ENCODE data around the gene SLC1A2. TPM values are rescaled to one million over a fixed set of nuclear protein-coding genes. Genes with fewer than 3 reads are reported as not detected.

SLC1A2 gene
- total RNA-seq, 2 donors from 2014 or later, result 0.10 to 0.13 TPM

DNA sequence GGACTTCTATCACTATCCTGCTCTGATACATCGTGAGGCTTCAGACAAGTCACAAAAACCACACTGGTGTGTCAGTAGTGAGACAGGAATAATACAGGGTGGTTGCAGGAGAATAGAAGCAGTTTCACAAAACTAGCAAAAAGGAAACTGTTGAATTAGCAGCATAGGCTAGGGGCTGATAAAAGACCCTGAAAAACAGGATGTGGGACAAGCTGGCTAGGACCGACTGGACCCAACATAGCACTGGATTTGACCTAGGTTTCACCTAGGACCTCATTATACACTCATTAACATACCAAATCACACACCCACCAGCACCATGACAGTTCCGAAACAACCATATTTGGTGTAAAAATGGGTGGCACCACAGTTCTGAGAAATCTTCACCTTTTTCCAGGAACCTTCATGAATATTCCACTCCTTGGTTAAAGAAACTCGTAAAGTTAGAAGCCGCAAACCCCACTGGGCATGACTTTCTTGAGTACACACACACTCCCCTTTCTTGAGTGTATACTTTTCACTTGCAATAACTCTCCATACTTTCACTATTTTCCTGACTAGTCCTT is 76.2 kb downstream of the SLC1A2 start:
- no peaks in the 10 kb centered on the region for H3K27me3 ChIP-seq
- no peaks in the 10 kb centered on the region for H3K36me3 ChIP-seq
- H3K27ac ChIP-seq, result no peak overlapping the region
- no peaks in the 10 kb centered on the region for H3K9me3 ChIP-seq
- intact Hi-C loops (cut with DNase I), result no loop called here
- no peak for TF ChIP-seq CTCF (IDR thresholded peaks at IDR 0.05)
- no peak overlapping the region for H3K4me3 ChIP-seq
- H3K4me1 ChIP-seq, result no peaks in the 10 kb centered on the region
- no peak for DNase-seq
- no peak overlapping the region for H3K9ac ChIP-seq (ENCODE audit: low read depth in 2 of 2, low read length in 2 of 2)

GRCh38 chr11:35340715-35341114 is 78.6 kb downstream of the SLC1A2 start:
- H3K9me3 ChIP-seq, result no peaks in the 10 kb centered on the region
- no peak overlapping the region for H3K4me3 ChIP-seq
- TF ChIP-seq CTCF (IDR thresholded peaks at IDR 0.05), result no peak
- intact Hi-C loops (cut with DNase I), result no loop called here
- DNase-seq, result no peak
- no peaks in the 10 kb centered on the region for H3K36me3 ChIP-seq
- no peaks in the 10 kb centered on the region for H3K27me3 ChIP-seq
- H3K27ac ChIP-seq, result no peak overlapping the region
- H3K9ac ChIP-seq (ENCODE audit: low read depth in 2 of 2, low read length in 2 of 2), result no peak overlapping the region
- H3K4me1 ChIP-seq, result no peaks in the 10 kb centered on the region

GRCh38 chr11:35340071-35340470 is 79.3 kb downstream of the SLC1A2 start:
- Histone ChIP-seq H3K36me3 (no peaks in the 10 kb centered on the region), H3K27me3 (no peaks in the 10 kb centered on the region), H3K4me3 (no peak overlapping the region), H3K9ac (ENCODE audit: low read depth in 2 of 2, low read length in 2 of 2) (no peak overlapping the region), H3K27ac (no peak overlapping the region), H3K9me3 (no peaks in the 10 kb centered on the region), H3K4me1 (no peaks in the 10 kb centered on the region)
- TF ChIP-seq CTCF (IDR thresholded peaks at IDR 0.05), result no peak
- intact Hi-C loops (cut with DNase I), result no loop called here
- no peak for DNase-seq

DNA sequence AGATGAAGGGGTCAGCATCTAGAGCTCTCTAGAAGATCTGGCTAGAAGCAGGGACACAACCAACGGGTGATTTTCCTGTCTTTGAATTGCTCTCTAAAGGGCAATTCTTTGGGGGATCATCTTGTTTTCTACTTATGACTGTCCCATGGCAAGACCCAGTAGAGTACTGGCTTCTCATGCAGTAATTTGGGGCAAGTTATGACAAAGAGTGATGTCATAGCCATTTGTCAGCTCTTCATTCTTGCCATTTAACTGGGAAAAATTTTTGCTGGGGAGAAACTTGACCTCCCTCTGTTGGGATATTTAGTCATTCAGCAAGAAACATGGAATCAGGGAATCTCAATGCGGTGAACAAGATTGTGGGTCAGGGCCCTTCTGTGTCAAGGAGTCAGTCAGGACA is 80.4 kb downstream of the SLC1A2 start:
- Histone ChIP-seq H3K4me3 (no peak overlapping the region), H3K36me3 (no peaks in the 10 kb centered on the region), H3K27ac (no peak overlapping the region), H3K4me1 (no peaks in the 10 kb centered on the region), H3K27me3 (no peaks in the 10 kb centered on the region), H3K9me3 (no peaks in the 10 kb centered on the region), H3K9ac (ENCODE audit: low read depth in 2 of 2, low read length in 2 of 2) (no peak overlapping the region)
- TF ChIP-seq CTCF (IDR thresholded peaks at IDR 0.05), result no peak
- no peak for DNase-seq
- intact Hi-C loops (cut with DNase I), result no loop called here

DNA sequence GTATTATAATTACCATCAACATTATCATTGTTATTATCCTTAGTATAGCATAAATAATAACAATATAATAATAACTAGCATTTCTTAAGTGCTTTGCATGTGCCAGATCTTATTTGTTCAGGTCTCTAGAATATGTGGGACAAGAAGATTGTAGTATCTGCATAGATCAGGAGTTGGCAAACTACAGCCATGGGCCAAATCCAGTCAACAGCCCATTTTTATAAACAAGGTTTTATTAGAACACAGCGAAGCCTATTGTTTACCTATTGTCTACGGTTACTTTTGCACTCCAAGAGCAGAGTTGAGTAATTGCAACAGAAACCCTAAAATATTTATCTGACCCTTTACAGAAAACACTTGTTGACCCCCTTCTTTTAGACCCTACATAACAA is 81.4 kb downstream of the SLC1A2 start:
- no peak for TF ChIP-seq CTCF (IDR thresholded peaks at IDR 0.05)
- DNase-seq, result no peak
- Histone ChIP-seq H3K27me3 (no peaks in the 10 kb centered on the region), H3K9me3 (no peaks in the 10 kb centered on the region), H3K27ac (no peak overlapping the region), H3K4me1 (no peaks in the 10 kb centered on the region), H3K9ac (ENCODE audit: low read depth in 2 of 2, low read length in 2 of 2) (no peak overlapping the region), H3K4me3 (no peak overlapping the region), H3K36me3 (no peaks in the 10 kb centered on the region)
- intact Hi-C loops (cut with DNase I), result no loop called here
